Sigmoid colon (tissue), 4 donors: ENCODE data around the gene SMYD3.

ENCODE experiments used
- CTCF ChIP-seq, 4 experiments: fragments of 450-650 bp in 3 of 4; fragments of 200-600 bp in 1 of 4; IDR thresholded peaks; one replicate each; pipeline ENCODE4 v1.5.1; 2016 to 2019; ENCODE audit warnings: antibody characterized with exemption in 4 of 4, mild to moderate bottlenecking in 3 of 4, moderate library complexity in 2 of 4
- EP300 ChIP-seq, 4 donors: sonication (generic); formaldehyde crosslinking; IDR thresholded peaks; one replicate each; pipeline ENCODE4 v1.6.1; 2017; ENCODE audit warnings: antibody characterized with exemption in 4 of 4
- POLR2A ChIP-seq, 2 donors: fragments of 450-650 bp; IDR thresholded peaks; one replicate each; pipeline ENCODE4 v1.6.1; 2016; ENCODE audit warnings: antibody characterized with exemption in 2 of 2, mild to moderate bottlenecking in 2 of 2, moderate library complexity in 2 of 2

GRCh38 chr1:245770156-245770555 is 736.9 kb downstream of the SMYD3 start:
- TF ChIP-seq EP300 (IDR thresholded peaks at IDR 0.05) (no peak), POLR2A (IDR thresholded peaks at IDR 0.05) (no peak), CTCF (IDR thresholded peaks at IDR 0.05) (no peak)
